Hepatocyte (in vitro differentiated cells): ENCODE results near the gene OLFML3.

Source experiments
- CTCF ChIP-seq: fragments of 200-600 bp; sonication (generic); IDR thresholded peaks from 2 replicates; pipeline ENCODE4 v1.5.1; 2016; ENCODE audit warnings: antibody characterized with exemption, mild to moderate bottlenecking; ENCODE audit not compliant: poor library complexity
- EZH2 ChIP-seq: fragments of 200-600 bp; sonication (generic); IDR thresholded peaks from 2 replicates; pipeline ENCODE4 v1.6.1; 2016; ENCODE audit warnings: antibody characterized with exemption, mild to moderate bottlenecking, borderline replicate concordance

- TF ChIP-seq CTCF = no peak
- no peak for TF ChIP-seq EZH2
Measured at GRCh38 chr1:113986802-113987201, 7.5 kb downstream of the OLFML3 start.
